Subcutaneous abdominal adipose tissue (tissue), 5 donors: ENCODE data around the gene PRICKLE3.
A peak's percentile ranks its signal among the peaks of the same experiment; 100 is the strongest.

Experiments
- H3K27ac ChIP-seq: one replicate; pipeline ENCODE4 v1.7.0; 2013; ENCODE audit warnings: low read depth, mild to moderate bottlenecking, inconsistent platforms, low read length, moderate library complexity
- H3K27me3 ChIP-seq, 5 donors: one replicate each; pipeline ENCODE4 v1.7.0; 2013; ENCODE audit warnings: low read length in 5 of 5, inconsistent platforms in 1 of 5; ENCODE audit not compliant: control insufficient read depth in 5 of 5, insufficient read depth in 4 of 5
- H3K36me3 ChIP-seq, 5 donors: one replicate each; pipeline ENCODE4 v1.7.0; 2013; ENCODE audit warnings: low read length in 5 of 5; ENCODE audit not compliant: control insufficient read depth in 5 of 5, insufficient read depth in 5 of 5
- H3K4me1 ChIP-seq, 5 donors: one replicate each; pipeline ENCODE4 v1.7.0; 2013; ENCODE audit warnings: low read length in 5 of 5, mild to moderate bottlenecking in 3 of 5, moderate library complexity in 1 of 5; ENCODE audit not compliant: control insufficient read depth in 5 of 5, insufficient read depth in 5 of 5
- H3K4me3 ChIP-seq, 5 donors: one replicate each; pipeline ENCODE4 v1.7.0; 2013; ENCODE audit warnings: low read length in 5 of 5, low read depth in 1 of 5
- H3K9ac ChIP-seq, 5 donors: one replicate each; pipeline ENCODE4 v1.7.0; 2013; ENCODE audit warnings: low read length in 5 of 5, mild to moderate bottlenecking in 4 of 5, moderate library complexity in 3 of 5
- H3K9me3 ChIP-seq, 5 donors: one replicate each; pipeline ENCODE4 v1.7.0; 2013; ENCODE audit warnings: low read length in 5 of 5; ENCODE audit not compliant: control insufficient read depth in 5 of 5
- donor health status: healthy.
- donor health status: healthy.
- donor health status: healthy.
- donor health status: healthy.
- donor health status: healthy.

PRICKLE3 gene

DNA sequence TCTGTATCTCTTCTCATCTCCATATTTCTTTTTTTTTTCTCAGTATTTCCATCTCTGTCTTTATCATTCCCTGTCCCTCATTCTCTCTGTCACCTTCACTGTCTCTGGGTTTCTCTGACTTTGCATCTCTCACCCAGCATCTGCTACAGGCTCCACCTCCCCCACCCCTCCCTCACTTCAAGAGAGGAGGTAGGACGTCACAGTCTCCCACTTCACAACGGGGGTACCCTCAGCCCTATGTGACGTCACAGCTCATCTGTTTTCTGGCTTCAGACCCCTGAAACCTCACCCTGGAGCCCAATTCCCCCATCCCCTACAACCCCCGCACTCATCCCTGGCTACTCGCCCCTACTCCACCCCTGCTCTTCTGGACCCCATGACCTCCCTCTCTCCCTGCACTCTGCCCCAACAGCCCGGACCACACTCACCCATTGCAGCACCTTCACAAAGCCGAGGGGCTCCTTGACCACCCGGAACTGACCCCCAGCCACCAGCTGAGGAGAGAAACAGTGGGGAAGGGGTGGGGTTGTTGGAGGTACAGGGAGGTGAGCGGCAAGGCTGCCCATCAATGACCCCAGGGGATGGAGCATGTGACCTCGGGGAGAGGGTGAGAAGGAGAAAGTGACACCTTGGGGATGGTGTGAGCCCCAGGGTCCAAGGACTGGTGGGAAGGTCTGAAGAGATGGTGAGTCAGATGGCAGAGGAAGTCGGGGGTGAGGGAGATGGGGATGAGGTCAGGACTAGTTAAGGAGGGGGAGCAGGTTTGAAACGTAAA is 12.6 kb upstream of the PRICKLE3 start:
- Histone ChIP-seq H3K4me3 (no peak overlapping the region), H3K27me3 (peaks cover 0 to 7% (median under 1%) of the 10 kb centered on the region in 5 donors), H3K9me3 (no peaks in the 10 kb centered on the region), H3K9ac (no peak overlapping the region), H3K27ac (no peak overlapping the region), H3K4me1 (peaks cover 0 to 11% (median 6%) of the 10 kb centered on the region in 5 donors), H3K36me3 (no peaks in the 10 kb centered on the region)

DNA sequence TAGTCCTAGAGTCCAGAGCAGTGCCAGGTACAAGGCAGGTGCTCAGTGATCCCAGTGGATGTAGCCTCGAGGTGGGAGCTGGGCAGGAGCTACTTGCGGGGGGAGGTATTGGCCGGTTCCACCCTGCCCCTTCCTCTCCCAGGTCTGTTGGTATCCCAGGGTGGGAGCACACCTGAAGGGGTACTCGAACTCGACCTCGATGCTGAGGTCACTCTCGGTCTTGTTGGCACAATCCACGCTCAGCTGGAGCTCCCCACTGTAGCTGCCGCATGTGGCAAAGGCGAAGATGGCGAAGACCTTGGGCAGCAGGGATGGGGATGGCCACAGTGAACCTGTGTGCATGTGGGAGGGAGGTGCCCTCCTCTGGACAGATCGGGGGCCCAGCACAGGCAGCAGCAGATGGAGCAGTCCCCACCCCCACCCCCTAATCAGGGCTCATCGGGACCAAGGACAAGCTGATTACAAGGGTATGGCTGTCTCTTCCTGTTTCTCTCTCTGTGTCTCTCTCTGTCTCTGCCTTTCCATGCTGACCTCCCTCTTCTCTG is 11.4 kb upstream of the PRICKLE3 start:
- Histone ChIP-seq H3K27me3 (peaks cover 0 to 7% (median 0%) of the 10 kb centered on the region in 5 donors), H3K27ac (no peak overlapping the region), H3K4me1 (peaks cover 0 to 11% (median 6%) of the 10 kb centered on the region in 5 donors), H3K9me3 (no peaks in the 10 kb centered on the region), H3K4me3 (no peak overlapping the region), H3K9ac (no peak overlapping the region), H3K36me3 (no peaks in the 10 kb centered on the region)

- H3K27me3 ChIP-seq, result peaks cover 0 to 7% (median 2%) of the 10 kb centered on the region in 5 donors
- no peak overlapping the region for H3K9ac ChIP-seq
- no peaks in the 10 kb centered on the region for H3K36me3 ChIP-seq
- H3K4me1 ChIP-seq, result peaks cover 0 to 10% (median 8%) of the 10 kb centered on the region in 5 donors
- H3K9me3 ChIP-seq, result no peaks in the 10 kb centered on the region
- no peak overlapping the region for H3K27ac ChIP-seq
- H3K4me3 ChIP-seq, result no peak overlapping the region
These were observed 7.4 kb upstream of the PRICKLE3 start for GRCh38 chrX:49193542-49193964.

GRCh38 chrX:49192722-49193328 is 6.7 kb upstream of the PRICKLE3 start:
- Histone ChIP-seq H3K4me3 (no peak overlapping the region), H3K36me3 (no peaks in the 10 kb centered on the region), H3K27ac (no peak overlapping the region), H3K9ac (no peak overlapping the region), H3K4me1 (peaks cover 0 to 10% (median 8%) of the 10 kb centered on the region in 5 donors), H3K27me3 (peaks cover 0 to 7% (median 3%) of the 10 kb centered on the region in 5 donors), H3K9me3 (no peaks in the 10 kb centered on the region)

DNA sequence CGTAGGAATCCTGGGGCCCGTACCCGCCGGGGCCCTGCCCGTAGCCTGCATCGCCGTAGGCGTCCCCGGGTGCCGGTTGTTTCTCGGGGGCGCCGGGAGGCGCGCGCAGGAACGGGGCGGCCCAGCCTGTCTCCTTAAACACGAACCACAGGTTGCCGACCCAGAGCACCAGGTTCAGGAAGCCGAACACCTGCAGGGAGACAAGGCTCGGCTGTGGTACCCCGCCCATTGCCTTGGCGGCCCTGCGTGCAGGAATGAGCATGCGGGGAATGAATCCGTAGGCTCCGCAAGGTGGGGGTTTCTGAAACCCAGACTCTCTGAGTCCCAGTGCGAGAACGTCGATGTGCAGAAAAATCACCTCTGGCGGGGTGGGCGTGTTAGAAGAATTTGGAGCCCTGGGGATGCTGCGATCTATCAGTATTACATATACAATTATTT is 5.4 kb upstream of the PRICKLE3 start:
- no peaks in the 10 kb centered on the region for H3K9me3 ChIP-seq
- peaks cover 0 to 10% (median 8%) of the 10 kb centered on the region in 5 donors for H3K4me1 ChIP-seq
- no peaks in the 10 kb centered on the region for H3K36me3 ChIP-seq
- peaks cover 0 to 5% (median 2%) of the 10 kb centered on the region in 5 donors for H3K27me3 ChIP-seq
- peak overlapping the region; percentile 70 for H3K27ac ChIP-seq
- H3K4me3 ChIP-seq, result peak overlapping the region; percentile 55 to 74 (median 68)
- peak overlapping the region in 4 of 5 donors; percentile 67 to 82 (median 74) for H3K9ac ChIP-seq

DNA sequence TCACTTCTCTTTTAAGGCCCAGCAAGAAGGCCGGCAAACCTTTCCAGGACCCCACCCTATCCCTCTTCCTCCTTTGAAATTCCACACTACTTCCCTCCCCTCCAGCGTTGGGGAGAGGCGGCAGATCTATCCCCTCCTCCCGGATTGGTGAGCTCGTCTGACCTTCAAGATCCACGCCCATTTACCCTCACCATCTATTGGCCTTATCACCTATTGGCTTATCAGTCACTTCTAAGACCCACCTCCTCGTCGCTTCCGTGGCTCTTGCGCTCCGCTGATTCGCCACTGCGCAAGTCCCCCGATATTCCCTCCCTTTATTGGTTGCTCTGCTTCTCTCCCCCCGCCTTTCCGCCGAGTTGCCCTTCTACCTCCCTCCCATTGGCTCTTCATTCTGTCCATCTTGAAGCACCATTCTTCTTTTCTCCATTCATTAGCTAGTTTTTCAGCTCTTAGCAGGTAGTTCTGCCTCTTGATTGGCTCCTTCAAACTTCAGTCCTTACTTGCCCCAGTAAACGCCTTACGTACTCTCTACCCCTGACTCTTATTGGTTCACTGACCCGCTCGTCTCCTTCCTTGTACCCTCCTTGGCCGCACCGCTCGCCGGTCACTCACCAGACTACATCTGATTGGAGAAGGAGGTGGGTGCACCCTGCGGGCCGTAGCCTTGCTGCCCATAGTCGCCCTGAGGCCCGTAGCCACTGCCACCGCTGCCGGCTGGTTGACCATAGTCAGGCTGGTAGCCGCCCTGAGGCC is 4.8 kb upstream of the PRICKLE3 start:
- Histone ChIP-seq H3K4me1 (peaks cover 0 to 10% (median 9%) of the 10 kb centered on the region in 5 donors), H3K9me3 (no peaks in the 10 kb centered on the region), H3K36me3 (no peaks in the 10 kb centered on the region), H3K4me3 (peak overlapping the region; percentile 55 to 74 (median 68)), H3K27me3 (peaks cover 0 to 6% (median 2%) of the 10 kb centered on the region in 5 donors), H3K27ac (peak overlapping the region; percentile 70), H3K9ac (peak overlapping the region in 4 of 5 donors; percentile 67 to 82 (median 74))

GRCh38 chrX:49189606-49190005 is 3.4 kb upstream of the PRICKLE3 start:
- Histone ChIP-seq H3K9me3 (no peaks in the 10 kb centered on the region), H3K9ac (peak overlapping the region in 1 of 5 donors; percentile 35), H3K27ac (no peak overlapping the region)

DNA sequence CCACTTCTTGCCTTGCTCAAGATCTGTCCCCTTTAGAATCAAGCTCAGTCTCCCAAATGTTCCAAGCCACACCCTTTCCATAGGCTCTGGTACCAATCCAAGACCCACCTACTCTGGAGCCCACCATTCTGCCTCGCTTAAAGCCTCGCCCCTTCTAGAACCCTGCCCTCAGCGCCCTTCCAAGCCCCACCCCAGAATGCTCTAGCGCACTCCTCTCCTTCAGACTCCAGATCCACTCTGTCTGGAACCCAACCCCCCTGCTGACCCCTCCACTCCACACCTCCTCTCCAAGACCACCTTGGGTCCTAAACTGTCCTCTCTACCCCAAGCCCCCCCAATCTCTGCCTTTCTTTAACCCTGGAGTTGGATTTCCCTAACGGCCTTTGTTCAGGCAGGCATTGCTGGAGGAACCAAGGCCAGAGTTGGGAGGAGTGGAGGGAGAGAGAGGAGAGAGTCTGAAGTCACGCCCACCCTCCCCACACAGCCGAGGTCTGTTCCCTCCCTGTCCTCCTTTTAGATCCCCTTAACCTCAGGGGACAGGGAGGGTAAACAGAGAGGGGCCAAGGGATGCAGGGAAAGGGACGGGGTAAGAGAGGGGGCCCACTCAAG is 2.4 kb upstream of the PRICKLE3 start:
- H3K4me1 ChIP-seq, result peaks cover 0 to 33% (median 25%) of the 10 kb centered on the region in 5 donors
- H3K9ac ChIP-seq, result no peak overlapping the region
- peak overlapping the region; percentile 37 for H3K27ac ChIP-seq
- H3K4me3 ChIP-seq, result no peak overlapping the region
- peaks cover 0 to 6% (median 0%) of the 10 kb centered on the region in 5 donors for H3K27me3 ChIP-seq
- H3K36me3 ChIP-seq, result peaks cover 0 to 1% (median 1%) of the 10 kb centered on the region in 5 donors
- H3K9me3 ChIP-seq, result no peaks in the 10 kb centered on the region

More at GRCh38 chrX:49189606-49190005, 3.4 kb upstream of the PRICKLE3 start:
- Histone ChIP-seq H3K27me3 (peaks cover 0 to 6% (median 2%) of the 10 kb centered on the region in 5 donors), H3K36me3 (no peaks in the 10 kb centered on the region), H3K4me1 (peaks cover 0 to 22% (median 18%) of the 10 kb centered on the region in 5 donors), H3K4me3 (no peak overlapping the region)

GRCh38 chrX:49187526-49187925 is 1.4 kb upstream of the PRICKLE3 start:
- Histone ChIP-seq H3K9ac (no peak overlapping the region), H3K36me3 (peaks cover 0 to 8% (median 4%) of the 10 kb centered on the region in 5 donors), H3K27ac (peak overlapping the region; percentile 79), H3K4me1 (peaks cover 0 to 33% (median 25%) of the 10 kb centered on the region in 5 donors), H3K9me3 (no peaks in the 10 kb centered on the region), H3K27me3 (peaks cover 0 to 6% (median 0%) of the 10 kb centered on the region in 5 donors), H3K4me3 (no peak overlapping the region)
